Measurements from ENCODE around the gene PCDH12.
A peak's percentile ranks its signal among the peaks of the same experiment; 100 is the strongest.

Gene PCDH12

DNA sequence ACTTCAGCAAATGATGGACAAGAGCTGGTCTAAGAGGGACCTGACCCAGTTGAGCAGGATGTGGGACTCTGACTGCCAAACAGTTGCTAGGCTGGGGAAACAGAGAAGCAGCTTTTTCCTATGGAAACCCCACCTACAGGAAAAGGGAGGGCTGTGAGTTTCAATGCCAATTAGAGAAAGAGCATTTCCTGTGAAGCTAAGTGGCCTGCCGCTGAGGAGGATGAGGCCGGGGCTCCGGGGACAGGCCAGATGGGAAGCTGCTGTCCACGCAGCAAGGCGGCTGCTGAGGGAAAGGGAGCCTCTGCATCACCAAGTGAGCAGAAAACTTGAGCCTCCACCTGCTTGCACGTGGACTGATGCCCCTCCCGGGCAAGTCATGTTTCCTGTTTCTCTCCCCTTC lies at the start of gene PCDH12:
PCDH12 (minus strand) TSS at position 90 of the 400 bp plus-strand sequence. CDS start 351 bp downstream, outside the sequence.
- DNase-seq: no peak

- DNase-seq: no peak
These were observed 49.2 kb upstream of the PCDH12 start for GRCh38 chr5:142007237-142007544.

DNA sequence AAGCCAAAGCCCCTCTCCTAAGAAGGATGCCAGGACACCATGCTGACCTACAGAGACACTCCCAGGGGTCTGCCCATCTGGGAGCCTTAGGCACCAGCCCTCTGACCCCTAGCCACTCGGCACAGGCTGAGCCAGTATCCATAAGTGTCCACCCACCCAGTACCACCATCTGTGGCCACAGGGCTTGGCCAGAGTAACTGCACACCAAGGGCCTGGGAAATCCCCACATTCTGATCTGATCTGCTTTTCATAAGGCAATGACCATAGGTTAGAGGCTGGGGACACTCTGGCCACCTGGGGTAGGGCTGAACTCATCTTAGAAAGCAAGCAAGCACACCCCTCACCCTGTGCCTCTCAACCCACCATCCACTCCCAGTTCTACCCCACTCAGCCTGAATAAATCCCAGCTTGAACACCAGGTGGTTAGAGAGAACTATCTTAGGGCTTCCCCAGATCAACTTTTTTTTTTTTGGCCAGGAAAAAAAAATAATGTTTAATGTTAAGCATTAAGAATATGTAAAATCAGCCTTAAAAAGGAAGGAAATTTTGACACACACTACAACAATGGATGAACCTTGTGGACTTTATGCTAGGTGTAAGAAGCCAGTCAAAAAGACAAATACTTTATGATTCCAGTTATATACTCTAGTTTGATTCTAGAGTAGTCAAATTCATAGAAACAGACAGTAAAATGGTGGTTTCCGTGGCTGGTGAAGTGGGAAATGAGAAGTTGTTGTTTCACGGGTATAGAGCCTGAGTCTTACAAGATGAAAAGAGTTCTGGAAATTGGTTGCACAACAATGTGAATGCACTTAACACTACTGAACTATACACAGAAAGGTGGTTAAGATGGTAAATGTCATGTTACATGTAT lies 48.6 kb upstream of the PCDH12 start:
- DNase-seq: no peak

- no peak for DNase-seq
These were observed 45.3 kb upstream of the PCDH12 start for GRCh38 chr5:142003266-142003800.

GRCh38 chr5:142000704-142001484 lies 42.9 kb upstream of the PCDH12 start:
- DNase-seq: no peak

- no peak for DNase-seq
These were observed 42.2 kb upstream of the PCDH12 start for GRCh38 chr5:142000173-142000572.

DNA sequence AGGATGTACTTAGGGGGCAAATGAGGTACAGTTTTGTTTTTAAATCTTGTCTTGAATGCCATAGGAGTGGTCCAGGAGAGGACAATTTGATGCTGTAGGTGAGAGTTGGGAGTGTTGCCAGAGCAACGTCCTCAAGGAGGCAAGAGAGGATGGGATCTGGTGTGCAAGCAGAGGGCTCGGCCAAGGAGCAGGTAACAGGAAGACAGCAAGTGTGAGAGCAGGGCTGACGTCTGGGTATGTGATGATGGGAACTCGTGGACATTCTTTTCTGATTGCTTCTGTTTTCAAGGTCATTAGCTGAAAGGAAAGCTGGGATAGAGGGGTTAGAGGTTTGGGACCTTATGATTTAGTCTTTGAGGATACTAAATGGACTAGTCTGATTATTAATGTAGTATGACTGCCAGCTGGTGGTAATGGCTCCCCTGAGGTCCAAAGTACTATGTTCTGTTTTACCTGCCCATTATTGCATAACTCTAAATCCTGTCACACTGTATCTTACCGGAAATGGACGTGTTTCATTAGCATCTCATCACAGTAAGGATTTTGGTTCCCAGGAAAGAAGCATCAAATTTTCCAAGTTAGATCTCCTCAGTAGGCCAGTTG lies 39.5 kb upstream of the PCDH12 start:
- DNase-seq: no peak

- DNase-seq: no peak
These were observed 37.7 kb upstream of the PCDH12 start for GRCh38 chr5:141995656-141996055.

GRCh38 chr5:141994511-141995136 lies 36.6 kb upstream of the PCDH12 start:
- DNase-seq: no peak

GRCh38 chr5:141992349-141992963 lies 34.5 kb upstream of the PCDH12 start:
- DNase-seq: peak; percentile 47

- DNase-seq: no peak
These were observed 31.7 kb upstream of the PCDH12 start for GRCh38 chr5:141989720-141990119.

DNA sequence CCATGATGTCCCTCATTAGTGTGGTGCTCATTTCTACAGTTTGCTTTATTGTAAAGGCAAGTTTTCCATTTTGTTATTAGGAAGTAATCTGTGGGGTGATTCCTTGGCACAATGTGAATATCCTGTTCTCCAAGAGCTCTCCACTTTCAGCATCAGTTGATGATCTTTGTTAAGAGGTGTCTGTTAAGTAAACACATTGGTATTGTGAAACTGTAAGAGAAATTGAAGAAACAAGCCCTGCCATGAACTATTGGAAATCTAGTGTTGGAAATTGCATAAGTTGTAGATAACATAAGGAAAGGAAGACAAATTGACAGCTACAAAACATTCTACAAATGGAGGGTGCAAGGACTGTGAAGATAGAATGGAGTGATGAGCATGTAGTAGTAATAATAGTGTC lies 28.1 kb upstream of the PCDH12 start:
- DNase-seq: no peak

DNA sequence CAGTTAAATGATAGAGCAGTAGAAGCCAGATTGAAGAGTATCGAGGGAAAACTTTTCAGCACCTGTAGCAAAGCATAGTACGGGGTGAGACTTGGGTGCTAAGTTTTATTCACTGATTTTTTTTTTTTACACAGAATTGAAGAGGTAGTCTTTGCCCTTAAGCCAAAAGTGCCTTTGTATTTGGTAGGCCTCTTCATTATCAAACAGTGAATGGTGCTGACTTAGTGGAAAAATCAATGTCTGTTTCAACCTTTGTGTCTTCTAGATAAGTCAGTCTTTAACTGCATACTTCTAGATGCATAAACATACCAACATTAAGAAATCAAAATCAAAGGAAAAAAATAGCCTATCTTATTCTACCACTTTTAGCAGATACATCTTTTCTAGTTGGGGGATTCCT lies 24.6 kb upstream of the PCDH12 start:
- no peak for DNase-seq

GRCh38 chr5:141978389-141978788 lies 20.4 kb upstream of the PCDH12 start:
- DNase-seq: no peak

- no peak for DNase-seq
These were observed 18.2 kb upstream of the PCDH12 start for GRCh38 chr5:141976176-141976575.

DNA sequence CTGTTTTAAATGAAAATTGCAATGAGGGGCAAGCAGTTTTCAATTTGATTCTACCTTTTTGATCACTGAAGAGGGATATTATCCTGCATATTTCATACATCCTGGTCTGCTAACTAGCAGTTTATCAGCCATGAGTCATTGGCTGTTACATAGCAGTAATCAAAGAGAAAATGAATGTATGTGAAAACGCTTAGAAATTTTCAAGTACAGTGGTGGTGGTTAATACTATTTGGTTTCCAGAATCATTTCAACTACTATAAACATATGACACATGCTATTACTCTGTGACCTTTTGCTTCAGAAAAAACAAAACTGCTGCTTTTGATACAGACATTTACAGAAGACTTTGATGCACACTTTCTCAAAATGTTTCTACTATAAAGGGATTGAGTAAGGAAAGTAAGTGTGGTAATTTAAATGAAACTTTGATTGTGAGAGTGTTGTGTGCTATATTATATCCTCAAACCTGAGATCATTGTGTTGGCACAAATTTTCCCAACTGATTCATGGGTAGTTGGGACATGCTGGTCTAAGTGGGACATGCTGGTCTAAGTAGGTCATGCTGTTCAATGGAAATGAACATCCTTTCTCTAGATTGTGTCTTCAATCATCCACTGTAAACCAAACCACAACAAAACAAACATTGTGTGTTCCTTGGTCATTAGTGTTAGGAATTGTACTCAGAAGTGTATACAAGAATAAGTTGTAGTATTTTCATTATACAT lies 16.0 kb upstream of the PCDH12 start:
- no peak for DNase-seq

DNA sequence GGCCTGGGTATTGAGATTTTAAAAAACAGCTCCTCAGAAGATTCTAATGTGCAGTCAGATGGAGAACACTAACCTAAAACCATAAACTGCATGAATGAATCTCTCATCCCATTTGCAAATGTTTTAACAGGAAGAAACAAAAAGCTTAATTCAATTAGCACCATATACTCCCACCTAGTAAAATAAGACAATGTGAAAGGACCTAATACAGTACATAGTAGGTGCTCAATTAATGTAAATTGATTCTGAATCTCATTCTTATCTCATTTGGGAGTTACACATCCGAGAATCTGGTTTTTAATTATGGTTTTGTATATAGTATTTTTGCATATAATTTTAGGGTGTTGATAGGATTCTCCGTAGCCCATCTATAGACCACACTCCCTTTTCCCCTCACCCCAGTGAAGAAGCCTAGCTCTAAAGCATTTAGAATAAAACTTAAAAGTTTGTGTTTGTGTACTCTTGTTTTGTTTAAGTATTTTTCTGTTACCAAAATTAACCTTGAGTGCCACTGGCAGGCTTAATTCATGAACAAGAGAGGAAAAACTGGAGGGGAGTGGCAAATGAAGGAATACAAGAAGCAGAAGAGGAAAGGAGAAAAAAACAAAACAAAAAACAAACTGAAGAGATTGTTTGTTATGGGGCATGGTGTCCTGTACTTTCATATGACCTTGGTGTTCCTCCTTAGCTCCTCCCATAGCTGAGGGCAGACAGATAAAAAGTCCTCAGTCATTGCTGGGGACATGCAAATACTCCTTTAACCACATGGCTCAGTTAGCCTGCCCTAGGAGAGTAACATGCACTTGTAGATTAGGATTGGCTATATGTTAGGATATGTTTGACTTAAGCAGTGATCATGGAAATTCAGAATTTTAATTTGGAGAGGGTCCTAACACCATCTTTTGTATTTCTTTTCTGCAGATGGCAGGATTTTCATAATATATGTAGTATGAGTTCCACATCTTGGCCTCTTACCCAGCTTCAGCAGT lies 12.1 kb upstream of the PCDH12 start:
- no peak for DNase-seq

GRCh38 chr5:141968914-141969608 lies 11.1 kb upstream of the PCDH12 start, which contains the start of gene RNF14:
RNF14 (plus strand) TSS chr5:141969105; CDS start chr5:141973589, 4,484 bp downstream.
- DNase-seq: peak; percentile 80

DNA sequence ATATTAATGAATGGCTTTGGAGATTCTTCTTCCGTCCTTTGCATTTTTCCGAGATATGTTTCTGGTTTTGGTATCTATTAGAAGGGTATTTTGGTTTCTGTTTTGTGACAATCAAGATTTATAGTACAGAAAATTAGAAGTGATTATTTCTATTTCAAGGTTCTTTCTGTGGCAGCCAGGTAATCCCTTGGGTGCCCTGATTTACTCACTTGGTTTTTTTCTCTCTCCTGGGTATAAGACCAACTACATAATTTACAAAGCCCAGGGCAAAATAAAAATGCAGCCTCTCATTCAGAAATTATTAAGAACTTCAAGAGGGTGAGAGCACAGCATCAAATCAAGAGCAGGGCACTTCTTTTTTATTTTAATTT lies 8.9 kb upstream of the PCDH12 start:
- DNase-seq: no peak

Data from NCI-H1694 (cell line).